HG03108 (cell line): ENCODE data around the gene MS4A8.

Experiments
- ATAC-seq: cut with Tn5 transposase; IDR thresholded peaks from one replicate; pipeline ENCODE4 v1.9.1; 2021; ENCODE audit warnings: moderate library complexity; ENCODE audit not compliant: unreplicated experiment

The MS4A8 gene

DNA sequence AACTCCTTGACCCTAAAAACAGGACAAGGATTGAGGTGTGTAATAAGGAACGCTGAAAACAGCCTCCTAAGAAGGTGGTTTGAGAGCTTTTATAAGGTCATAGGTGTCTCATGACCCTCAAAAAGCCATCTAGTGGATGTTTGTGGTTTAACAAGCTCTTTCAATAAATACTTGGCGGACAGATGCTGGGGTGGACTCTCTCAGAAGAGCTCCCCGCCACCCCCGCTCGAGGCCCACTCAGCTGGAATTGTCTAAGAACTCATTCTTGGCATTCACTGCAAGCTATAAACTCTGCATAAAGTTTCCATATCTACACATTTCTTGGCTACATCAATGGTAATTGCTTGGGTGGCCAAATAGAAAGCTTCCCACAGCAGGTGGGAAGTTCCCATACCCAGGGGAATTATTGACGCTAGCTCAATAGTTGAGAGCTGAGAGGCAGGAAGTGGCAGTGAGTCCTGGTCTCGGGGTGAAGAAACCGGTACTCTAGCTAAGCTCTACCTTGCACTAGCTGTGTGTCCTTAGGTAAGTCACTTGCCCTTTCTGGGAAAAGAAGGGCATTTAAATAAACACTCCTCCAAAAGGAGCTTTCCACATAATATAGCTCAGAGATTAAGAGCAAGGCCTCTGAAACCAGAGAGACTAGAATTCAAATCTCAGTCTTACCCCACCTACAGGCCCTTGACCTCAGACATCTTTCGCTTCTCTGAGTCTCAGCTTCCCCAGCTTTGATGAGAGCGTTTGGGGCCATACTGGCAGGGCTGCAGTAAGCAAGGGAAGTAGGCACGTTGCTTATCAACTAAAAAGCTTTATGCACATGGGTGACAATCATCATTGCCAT, 63.7 kb downstream of the MS4A8 start:
- ATAC-seq = peak; percentile 63

GRCh38 chr11:60763692-60764369, 64.4 kb downstream of the MS4A8 start:
- ATAC-seq = no peak

DNA sequence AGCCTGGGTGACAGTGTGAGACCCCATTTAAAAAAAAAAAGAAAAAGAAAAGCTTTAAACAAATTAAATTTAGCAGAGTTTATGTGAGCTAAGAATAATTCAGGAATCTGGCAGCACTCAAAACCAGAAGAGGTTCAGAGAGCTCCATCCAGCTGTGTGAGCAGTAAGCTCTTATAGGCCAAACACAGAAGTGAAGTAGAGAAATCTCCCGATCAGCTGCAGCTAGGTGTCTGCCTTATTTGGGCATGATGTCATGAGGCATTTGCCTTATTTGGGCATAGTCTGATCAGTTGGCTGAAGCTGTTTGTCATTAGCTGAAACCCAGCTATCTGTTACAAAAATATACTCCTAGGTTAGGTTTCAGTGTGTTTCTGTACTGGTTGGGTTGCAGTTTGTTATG, 65.5 kb downstream of the MS4A8 start:
- ATAC-seq = peak; percentile 25

GRCh38 chr11:60765355-60765754, 65.9 kb downstream of the MS4A8 start:
- ATAC-seq = no peak
